Uterus (tissue), 4 donors: ENCODE results near the gene ELOVL5. TPM values are rescaled to one million over a fixed set of nuclear protein-coding genes. Genes with fewer than 3 reads are reported as not detected.

ENCODE experiments used
- DNase-seq, 2 donors: peaks; one replicate each; pipeline ENCODE4 v3.0.0-alpha.2; 2019 to 2020
- H3K27ac ChIP-seq, 2 donors: fragments of 200-600 bp; sonication (generic); 1 replicate in 1 of 2; 2 replicates in 1 of 2; pipeline ENCODE4 v1.5.1; 2016 to 2018
- H3K27me3 ChIP-seq, 2 donors: fragments of 200-600 bp; sonication (generic); one replicate each; pipeline ENCODE4 v1.5.1; 2018 to 2019; ENCODE audit warnings: control low read depth in 1 of 2
- H3K36me3 ChIP-seq, 2 donors: fragments of 200-600 bp; sonication (generic); one replicate each; pipeline ENCODE4 v1.5.1; 2019; ENCODE audit warnings: control low read depth in 1 of 2
- H3K4me1 ChIP-seq, 2 donors: fragments of 200-600 bp; sonication (generic); one replicate each; pipeline ENCODE4 v1.5.1; 2018 to 2019; ENCODE audit warnings: control low read depth in 1 of 2
- H3K4me3 ChIP-seq, 2 donors: fragments of 200-600 bp; sonication (generic); 1 replicate in 1 of 2; 2 replicates in 1 of 2; pipeline ENCODE4 v1.5.1; 2018 to 2019; ENCODE audit warnings: mild to moderate bottlenecking in 1 of 2
- H3K9me3 ChIP-seq, 2 donors: fragments of 200-600 bp; sonication (generic); one replicate each; pipeline ENCODE4 v1.5.1; 2019; ENCODE audit warnings: control low read depth in 1 of 2
- POLR2A ChIP-seq, 2 donors: fragments of 450-650 bp; IDR thresholded peaks; one replicate each; pipeline ENCODE4 v1.6.1; 2016; ENCODE audit warnings: antibody characterized with exemption in 2 of 2, mild to moderate bottlenecking in 1 of 2, moderate library complexity in 1 of 2
- intact Hi-C: fragments of 100-400 bp; cut with DNase I; formaldehyde crosslinking; loops from one replicate; pipeline ENCODE4 v1.15.1; 2023; ENCODE audit warnings: low total_unique reads
- total RNA-seq, 4 donors: library from RNA; depleted of rRNA in 3 of 4; stranded (reverse); fragments of >200 nt in 3 of 4; gene quantifications; one replicate each; pipeline versions ENCODE4 v1.1.0 to v1.2.4, GENCODE V29; 2014 to 2023
- TF ChIP-seq, protein P1 (sequence below), 4 experiments: fragments of 200-600 bp in 2 of 4; fragments of 450-650 bp in 2 of 4; sonication (generic) in 2 of 4; IDR thresholded peaks; one replicate each; pipeline ENCODE4 v1.5.1; 2016 to 2019; ENCODE audit warnings: antibody characterized with exemption in 4 of 4, mild to moderate bottlenecking in 2 of 4, moderate library complexity in 1 of 4
- donor health status: DM: yes; HTN: yes; CAD: no.

ELOVL5 gene
- total RNA-seq, 4 donors from 2014 or later, result 26.4 to 80.7 (median 48.4) TPM

DNA sequence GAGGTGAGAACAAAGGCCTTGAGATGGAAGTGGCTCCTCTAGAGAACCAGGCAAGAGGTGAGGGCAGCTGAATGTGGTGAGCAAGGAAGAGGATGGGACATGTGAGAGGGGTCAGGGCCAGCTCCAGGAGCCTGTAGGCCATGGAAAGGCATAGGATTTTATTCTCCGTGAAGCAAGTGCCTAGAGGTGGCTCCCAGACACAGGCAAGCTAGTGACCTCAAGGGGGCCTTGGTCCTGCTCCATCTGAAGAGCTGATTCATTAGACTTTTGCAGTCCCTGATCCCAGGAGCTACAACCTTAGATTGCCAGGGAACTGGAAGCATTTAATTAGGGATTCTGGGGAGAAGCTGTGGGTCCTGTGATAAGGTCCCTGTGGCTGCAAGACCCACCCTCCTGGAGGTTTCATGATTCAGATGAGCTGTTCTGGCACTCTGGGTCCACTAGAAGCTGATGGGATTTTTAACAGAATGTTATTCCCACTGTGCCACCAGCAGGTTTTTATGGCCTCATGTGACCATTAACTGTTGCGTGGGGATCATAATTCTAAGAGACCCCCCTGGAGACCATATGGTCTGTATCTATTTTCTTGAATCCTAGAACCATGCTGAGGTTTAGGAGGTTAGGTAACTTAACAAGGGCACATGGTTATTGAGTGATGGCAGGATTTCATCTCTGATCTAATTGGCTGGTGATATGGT lies 90.5 kb downstream of the ELOVL5 start:
- TF ChIP-seq, protein P1, sequence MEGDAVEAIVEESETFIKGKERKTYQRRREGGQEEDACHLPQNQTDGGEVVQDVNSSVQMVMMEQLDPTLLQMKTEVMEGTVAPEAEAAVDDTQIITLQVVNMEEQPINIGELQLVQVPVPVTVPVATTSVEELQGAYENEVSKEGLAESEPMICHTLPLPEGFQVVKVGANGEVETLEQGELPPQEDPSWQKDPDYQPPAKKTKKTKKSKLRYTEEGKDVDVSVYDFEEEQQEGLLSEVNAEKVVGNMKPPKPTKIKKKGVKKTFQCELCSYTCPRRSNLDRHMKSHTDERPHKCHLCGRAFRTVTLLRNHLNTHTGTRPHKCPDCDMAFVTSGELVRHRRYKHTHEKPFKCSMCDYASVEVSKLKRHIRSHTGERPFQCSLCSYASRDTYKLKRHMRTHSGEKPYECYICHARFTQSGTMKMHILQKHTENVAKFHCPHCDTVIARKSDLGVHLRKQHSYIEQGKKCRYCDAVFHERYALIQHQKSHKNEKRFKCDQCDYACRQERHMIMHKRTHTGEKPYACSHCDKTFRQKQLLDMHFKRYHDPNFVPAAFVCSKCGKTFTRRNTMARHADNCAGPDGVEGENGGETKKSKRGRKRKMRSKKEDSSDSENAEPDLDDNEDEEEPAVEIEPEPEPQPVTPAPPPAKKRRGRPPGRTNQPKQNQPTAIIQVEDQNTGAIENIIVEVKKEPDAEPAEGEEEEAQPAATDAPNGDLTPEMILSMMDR (IDR thresholded peaks at IDR 0.05), result no peak
- no peak for TF ChIP-seq POLR2A (IDR thresholded peaks at IDR 0.05)
- no peaks in the 10 kb centered on the region for H3K9me3 ChIP-seq
- DNase-seq, result no peak
- no peaks in the 10 kb centered on the region for H3K4me1 ChIP-seq
- no peaks in the 10 kb centered on the region for H3K36me3 ChIP-seq
- no peak overlapping the region for H3K4me3 ChIP-seq
- no peaks in the 10 kb centered on the region for H3K27me3 ChIP-seq
- intact Hi-C loops, result no loop called here
- H3K27ac ChIP-seq, result no peak overlapping the region

DNA sequence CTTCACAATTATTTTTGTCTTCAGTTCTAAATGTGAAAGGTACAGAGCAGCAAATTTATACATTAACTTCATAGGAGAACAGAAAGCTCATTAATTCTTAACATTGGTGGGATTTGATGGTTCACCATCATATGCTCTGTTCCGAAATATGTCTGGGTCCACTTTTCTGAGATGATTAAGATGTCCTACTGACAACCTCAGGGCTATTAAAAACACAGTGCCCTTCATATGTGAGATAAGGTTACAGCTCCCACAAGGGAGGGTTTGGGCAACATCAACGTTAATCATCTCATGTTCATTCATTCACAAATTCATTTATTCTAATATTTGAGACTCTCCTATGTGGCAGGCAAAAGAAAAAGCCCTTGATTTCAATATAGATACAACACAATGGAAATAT lies 91.2 kb downstream of the ELOVL5 start:
- intact Hi-C loops, result no loop called here
- H3K4me1 ChIP-seq, result no peaks in the 10 kb centered on the region

DNA sequence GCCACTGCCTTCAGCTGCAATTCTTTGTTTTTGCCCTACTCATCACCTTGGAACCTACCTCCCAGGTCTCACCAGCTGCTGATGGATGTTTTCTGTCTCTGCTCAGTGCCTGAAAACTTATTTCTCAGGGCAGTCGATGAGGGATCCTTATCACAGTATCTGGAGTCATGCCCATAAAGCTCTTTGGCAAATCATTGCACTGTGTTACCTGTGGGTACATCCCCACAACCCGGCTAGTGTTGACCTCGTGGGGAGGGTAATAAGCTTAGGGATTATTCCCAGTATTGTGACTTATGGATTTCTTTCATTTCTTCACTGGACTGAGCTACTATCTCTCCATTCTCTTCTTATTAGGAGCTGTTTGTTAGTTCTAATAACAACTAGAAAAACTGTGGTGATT lies 91.7 kb downstream of the ELOVL5 start:
- Histone ChIP-seq H3K27me3 (no peaks in the 10 kb centered on the region), H3K4me3 (no peak overlapping the region), H3K4me1 (no peaks in the 10 kb centered on the region), H3K27ac (no peak overlapping the region), H3K9me3 (no peaks in the 10 kb centered on the region), H3K36me3 (no peaks in the 10 kb centered on the region)
- DNase-seq, result no peak
- TF ChIP-seq, protein P1 (IDR thresholded peaks at IDR 0.05), result no peak
- no peak for TF ChIP-seq POLR2A (IDR thresholded peaks at IDR 0.05)
- intact Hi-C loops, result no loop called here

More for the DNA sequence above, 91.2 kb downstream of the ELOVL5 start:
- H3K36me3 ChIP-seq, result no peaks in the 10 kb centered on the region
- no peak for DNase-seq
- no peak for TF ChIP-seq POLR2A (IDR thresholded peaks at IDR 0.05)
- TF ChIP-seq, protein P1 (IDR thresholded peaks at IDR 0.05), result no peak
- H3K27me3 ChIP-seq, result no peaks in the 10 kb centered on the region
- no peak overlapping the region for H3K4me3 ChIP-seq
- no peak overlapping the region for H3K27ac ChIP-seq
- no peaks in the 10 kb centered on the region for H3K9me3 ChIP-seq

DNA sequence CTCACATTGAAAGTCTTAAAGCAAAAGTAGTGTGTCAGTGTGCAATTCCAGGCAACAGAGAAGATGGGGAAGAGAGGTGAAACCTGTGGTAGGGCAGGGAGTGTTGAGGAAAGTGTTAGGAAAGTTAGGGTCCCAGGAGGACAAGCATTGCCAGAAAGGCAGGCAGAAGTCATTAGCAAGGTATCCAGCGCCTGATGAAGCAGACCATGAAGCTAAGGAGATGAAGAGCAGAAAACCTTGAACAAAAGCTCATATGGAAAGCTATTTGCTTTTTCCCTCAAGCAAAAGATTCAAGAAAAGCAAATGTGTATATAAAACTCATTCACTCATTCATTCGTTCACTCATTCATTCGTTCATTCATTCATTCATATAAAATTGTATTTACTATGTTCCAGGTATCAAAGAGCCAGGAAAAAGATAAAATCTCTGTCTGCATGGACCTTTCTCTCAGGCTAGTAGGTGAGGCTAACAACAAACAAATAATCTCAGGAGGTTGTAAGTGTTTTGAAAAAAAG lies 96.5 kb downstream of the ELOVL5 start:
- Histone ChIP-seq H3K9me3 (no peaks in the 10 kb centered on the region), H3K36me3 (no peaks in the 10 kb centered on the region), H3K27me3 (no peaks in the 10 kb centered on the region), H3K4me3 (no peak overlapping the region), H3K27ac (no peak overlapping the region), H3K4me1 (no peaks in the 10 kb centered on the region)
- intact Hi-C loops, result no loop called here
- TF ChIP-seq POLR2A (IDR thresholded peaks at IDR 0.05), result no peak
- TF ChIP-seq, protein P1 (IDR thresholded peaks at IDR 0.05), result no peak
- no peak for DNase-seq

DNA sequence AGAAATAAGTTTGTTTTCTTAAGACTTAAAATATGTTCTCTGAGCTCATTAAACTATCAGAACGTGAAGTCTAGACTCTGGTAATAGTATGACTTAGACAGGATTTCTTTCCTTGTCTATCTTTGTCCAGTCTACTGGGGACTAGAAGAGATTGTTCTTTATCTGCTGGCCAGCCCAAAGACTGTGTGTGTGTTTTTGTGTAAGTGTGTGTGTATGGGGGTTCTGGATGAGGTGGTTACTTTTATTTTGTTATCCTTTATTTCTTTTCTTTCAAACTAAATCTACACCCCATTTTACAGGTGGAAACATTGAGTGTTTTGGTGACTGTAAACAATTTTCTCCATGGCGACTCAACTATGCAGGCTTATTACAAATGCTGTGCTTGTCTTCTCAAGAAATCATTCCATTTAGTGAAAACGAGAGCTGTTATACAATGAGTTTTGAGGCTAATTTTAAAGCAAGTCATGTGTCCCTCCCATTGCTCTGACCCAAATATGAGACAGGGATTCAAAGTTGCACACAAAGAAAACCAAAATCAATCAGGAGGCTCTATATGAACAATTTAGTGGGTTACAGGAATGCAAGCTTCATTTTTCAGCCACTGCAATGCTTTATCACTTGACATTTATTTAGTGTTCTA lies 97.6 kb downstream of the ELOVL5 start:
- no peak overlapping the region for H3K4me3 ChIP-seq
- no peaks in the 10 kb centered on the region for H3K36me3 ChIP-seq
- TF ChIP-seq, protein P1 (IDR thresholded peaks at IDR 0.05), result no peak
- no peak for TF ChIP-seq POLR2A (IDR thresholded peaks at IDR 0.05)
- H3K27me3 ChIP-seq, result no peaks in the 10 kb centered on the region
- DNase-seq, result no peak
- H3K9me3 ChIP-seq, result no peaks in the 10 kb centered on the region
- intact Hi-C loops, result no loop called here
- no peak overlapping the region for H3K27ac ChIP-seq
- H3K4me1 ChIP-seq, result no peaks in the 10 kb centered on the region
